GM23248 (cell line): ENCODE measurements around the gene DDX39B.

ENCODE experiments used
- EZH2 ChIP-seq: fragments of 200-600 bp; sonication (generic); IDR thresholded peaks from 2 replicates; pipeline ENCODE4 v1.6.1; 2018; ENCODE audit warnings: antibody characterized with exemption, mild to moderate bottlenecking; ENCODE audit not compliant: insufficient read depth, poor library complexity, severe bottlenecking
- EZH2phosphoT487 ChIP-seq: fragments of 200-600 bp; sonication (generic); IDR thresholded peaks from 2 replicates; pipeline ENCODE4 v1.6.1; 2018; ENCODE audit warnings: antibody characterized with exemption, moderate library complexity, mild to moderate bottlenecking, low read depth; ENCODE audit not compliant: insufficient read depth

- TF ChIP-seq EZH2 (no peak), EZH2phosphoT487 (no peak)
Observed at GRCh38 chr6:31580438-31580740, 38.6 kb upstream of the DDX39B start.
